HG03520 (cell line): ENCODE data around the gene SLC25A22.

ENCODE experiments used
- ATAC-seq: cut with Tn5 transposase; IDR thresholded peaks from one replicate; pipeline ENCODE4 v1.9.1; 2021; ENCODE audit warnings: mild to moderate bottlenecking, moderate library complexity; ENCODE audit not compliant: unreplicated experiment

SLC25A22 gene

GRCh38 chr11:798093-798713 is at the start of gene SLC25A22:
Gene SLC25A22 (minus strand): TSS chr11:798281. CDS start chr11:795006, 3,275 bp downstream.
- ATAC-seq = peak; percentile 46

- ATAC-seq = no peak
Observed at GRCh38 chr11:847876-848275, 49.8 kb upstream of the SLC25A22 start.

GRCh38 chr11:846496-847098 is 48.5 kb upstream of the SLC25A22 start:
- no peak for ATAC-seq

- no peak for ATAC-seq
Observed at GRCh38 chr11:845872-846495, 47.9 kb upstream of the SLC25A22 start.

GRCh38 chr11:844693-845644 is 46.9 kb upstream of the SLC25A22 start:
- ATAC-seq = no peak

GRCh38 chr11:843818-844692 is 46.0 kb upstream of the SLC25A22 start:
- ATAC-seq = no peak

GRCh38 chr11:843086-843734 is 45.1 kb upstream of the SLC25A22 start:
- no peak for ATAC-seq

- ATAC-seq = peak; percentile 66
Observed at GRCh38 chr11:842370-843002, 44.4 kb upstream of the SLC25A22 start, which contains the start of the genes POLR2L and TSPAN4. Gene POLR2L (minus strand): TSS chr11:842529. CDS start chr11:842508, 21 bp downstream. Gene TSPAN4 (plus strand): TSS chr11:842852. CDS start chr11:850305, 7,453 bp downstream.

- peak; percentile 25 for ATAC-seq
Observed at GRCh38 chr11:841981-842369, 43.9 kb upstream of the SLC25A22 start.

GRCh38 chr11:839875-840617 is 42.0 kb upstream of the SLC25A22 start:
- ATAC-seq = no peak

GRCh38 chr11:839280-839623 is 41.2 kb upstream of the SLC25A22 start:
- ATAC-seq = no peak

- no peak for ATAC-seq
Observed at GRCh38 chr11:838441-839279, 40.6 kb upstream of the SLC25A22 start.

GRCh38 chr11:837990-838307 is 39.9 kb upstream of the SLC25A22 start:
- no peak for ATAC-seq

GRCh38 chr11:837189-837989 is 39.3 kb upstream of the SLC25A22 start:
- ATAC-seq = no peak

GRCh38 chr11:836700-837099 is 38.6 kb upstream of the SLC25A22 start:
- ATAC-seq = no peak

- ATAC-seq = no peak
Observed at GRCh38 chr11:836274-836673, 38.2 kb upstream of the SLC25A22 start.
